ENCODE data around the gene KRT38.

GRCh38 chr17:41456204-41456603 lies 15.4 kb upstream of the KRT38 start:
- TF ChIP-seq CTCF (IDR thresholded peaks at IDR 0.05; ENCODE audit: insufficient read depth, low read depth, low read length) (no peak), EZH2 (IDR thresholded peaks at IDR 0.05; ENCODE audit: insufficient read depth, low read length) (no peak)
